ENCODE data around the gene PCLO.
"Not testable (repeated sequence)": the region's sequence is repeated elsewhere in the genome, so short reads cannot be mapped to it uniquely, and the experiment has no call there.

The PCLO gene

DNA sequence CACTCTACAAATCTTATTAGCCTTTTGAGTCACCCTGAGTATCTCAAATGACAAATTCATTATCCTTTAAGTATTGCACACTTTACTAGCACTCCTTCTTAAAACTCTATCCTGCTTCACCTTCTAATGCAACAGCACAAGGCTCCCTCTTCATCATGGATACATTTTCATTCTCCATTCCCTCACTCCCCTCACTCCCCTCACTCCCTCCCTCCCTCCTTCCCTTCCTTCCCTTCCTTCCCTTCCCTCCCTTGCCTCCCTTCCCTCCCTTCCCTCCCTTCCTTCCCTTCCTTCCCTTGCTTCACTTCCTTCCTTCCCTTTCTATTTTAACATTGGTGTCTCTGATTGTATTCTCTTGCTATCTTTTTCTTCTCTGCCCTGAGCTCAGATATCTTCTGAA, 130.5 kb downstream of the PCLO start:
- TF ChIP-seq, protein P1, sequence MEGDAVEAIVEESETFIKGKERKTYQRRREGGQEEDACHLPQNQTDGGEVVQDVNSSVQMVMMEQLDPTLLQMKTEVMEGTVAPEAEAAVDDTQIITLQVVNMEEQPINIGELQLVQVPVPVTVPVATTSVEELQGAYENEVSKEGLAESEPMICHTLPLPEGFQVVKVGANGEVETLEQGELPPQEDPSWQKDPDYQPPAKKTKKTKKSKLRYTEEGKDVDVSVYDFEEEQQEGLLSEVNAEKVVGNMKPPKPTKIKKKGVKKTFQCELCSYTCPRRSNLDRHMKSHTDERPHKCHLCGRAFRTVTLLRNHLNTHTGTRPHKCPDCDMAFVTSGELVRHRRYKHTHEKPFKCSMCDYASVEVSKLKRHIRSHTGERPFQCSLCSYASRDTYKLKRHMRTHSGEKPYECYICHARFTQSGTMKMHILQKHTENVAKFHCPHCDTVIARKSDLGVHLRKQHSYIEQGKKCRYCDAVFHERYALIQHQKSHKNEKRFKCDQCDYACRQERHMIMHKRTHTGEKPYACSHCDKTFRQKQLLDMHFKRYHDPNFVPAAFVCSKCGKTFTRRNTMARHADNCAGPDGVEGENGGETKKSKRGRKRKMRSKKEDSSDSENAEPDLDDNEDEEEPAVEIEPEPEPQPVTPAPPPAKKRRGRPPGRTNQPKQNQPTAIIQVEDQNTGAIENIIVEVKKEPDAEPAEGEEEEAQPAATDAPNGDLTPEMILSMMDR (IDR thresholded peaks at IDR 0.05; ENCODE audit: low read depth, low read length), result no peak
- Histone ChIP-seq H3K27me3 (no peaks in the 10 kb centered on the region), H3K4me1 (no peaks in the 10 kb centered on the region; the same call in 1 of the 2 replicates), H3K9me3 (no peaks in the 10 kb centered on the region), H3K36me3 (no peaks in the 10 kb centered on the region), H3K4me3 (ENCODE audit: low read depth, low read length) (no peak overlapping the region)
- no peak for DNase-seq

DNA sequence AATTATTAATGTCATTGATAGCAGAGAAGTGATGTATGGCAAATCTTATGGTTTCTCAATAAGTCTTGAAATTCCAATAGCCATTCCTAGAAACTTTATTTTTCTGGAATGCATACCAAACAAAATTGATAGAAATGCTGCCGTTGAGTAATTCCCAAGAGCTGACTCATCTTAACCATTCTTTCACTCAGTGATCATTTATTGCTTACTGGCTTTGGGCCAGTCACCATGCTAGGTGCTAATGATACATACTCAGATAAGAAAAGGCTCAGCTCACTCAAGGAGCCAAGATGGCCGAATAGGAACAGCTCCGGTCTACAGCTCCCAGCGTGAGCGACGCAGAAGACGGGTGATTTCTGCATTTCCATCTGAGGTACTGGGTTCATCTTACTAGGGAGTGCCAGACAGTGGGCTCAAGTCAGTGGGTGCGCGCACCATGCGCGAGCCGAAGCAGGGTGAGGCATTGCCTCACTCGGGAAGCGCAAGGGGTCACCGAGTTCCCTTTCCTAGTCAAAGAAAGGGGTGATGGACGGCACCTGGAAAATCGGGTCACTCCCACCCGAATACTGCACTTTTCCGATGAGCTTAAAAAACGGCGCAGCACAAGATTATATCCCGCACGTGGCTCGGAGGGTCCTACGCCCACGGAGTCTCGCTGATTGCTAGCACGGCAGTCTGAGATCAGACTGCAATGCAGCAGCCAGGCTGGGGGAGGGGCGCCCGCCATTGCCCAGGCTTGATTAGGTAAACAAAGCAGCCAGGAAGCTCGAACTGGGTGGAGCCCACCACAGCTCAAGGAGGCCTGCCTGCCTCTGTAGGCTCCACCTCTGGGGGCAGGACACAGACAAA, 138.6 kb downstream of the PCLO start:
- not testable (repeated sequence) for DNase-seq; H3K9me3 ChIP-seq; H3K36me3 ChIP-seq; H3K27me3 ChIP-seq; H3K4me1 ChIP-seq; H3K4me3 ChIP-seq (ENCODE audit: low read depth, low read length)

DNA sequence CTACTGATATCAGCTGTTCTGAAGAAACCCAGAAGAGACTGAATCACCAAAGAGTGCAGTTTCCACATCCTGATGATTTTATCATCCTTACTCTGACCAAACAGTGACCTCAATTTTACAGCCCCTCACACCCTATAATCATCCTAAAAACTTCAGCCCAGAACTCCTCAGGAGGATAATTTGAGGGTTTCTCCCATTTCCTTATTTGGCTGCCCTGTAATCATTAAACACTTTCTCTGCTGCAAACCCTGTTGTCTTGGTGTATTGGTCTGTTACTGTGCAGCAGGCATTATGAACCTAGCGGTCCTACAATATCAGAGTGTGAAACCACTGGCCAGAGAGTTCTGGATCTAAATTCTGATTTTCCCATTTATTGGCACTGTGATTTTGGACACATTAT, 141.7 kb downstream of the PCLO start:
- H3K36me3 ChIP-seq, result no peaks in the 10 kb centered on the region
- TF ChIP-seq, protein P1 (IDR thresholded peaks at IDR 0.05; ENCODE audit: low read depth, low read length), result no peak
- H3K4me1 ChIP-seq, result no peaks in the 10 kb centered on the region
- no peaks in the 10 kb centered on the region for H3K9me3 ChIP-seq
- H3K27me3 ChIP-seq, result no peaks in the 10 kb centered on the region
- no peak for DNase-seq
- H3K4me3 ChIP-seq (ENCODE audit: low read depth, low read length), result no peak overlapping the region

DNA sequence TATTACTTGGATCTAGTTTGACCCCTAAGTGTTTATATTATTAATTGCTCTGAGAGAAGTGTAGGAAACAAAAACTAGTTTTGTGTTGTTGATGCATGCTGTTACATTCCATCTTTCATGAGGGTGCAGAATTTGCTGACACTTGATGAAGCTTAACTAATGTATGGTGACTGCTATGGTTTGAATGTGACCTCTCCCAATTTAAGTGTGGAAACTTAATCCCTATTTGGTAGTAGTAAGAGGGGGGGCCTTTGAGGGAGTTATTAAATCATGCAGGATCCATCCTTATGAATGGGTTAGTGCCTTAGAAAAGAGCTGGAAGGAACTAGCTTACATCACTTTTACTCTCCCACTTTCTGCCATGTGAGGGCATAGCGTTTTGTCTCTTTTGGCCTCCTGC, 142.5 kb downstream of the PCLO start:
- H3K27me3 ChIP-seq, result no peaks in the 10 kb centered on the region
- DNase-seq, result no peak
- H3K4me1 ChIP-seq, result no peaks in the 10 kb centered on the region
- H3K9me3 ChIP-seq, result no peaks in the 10 kb centered on the region
- TF ChIP-seq, protein P1 (IDR thresholded peaks at IDR 0.05; ENCODE audit: low read depth, low read length), result no peak
- no peaks in the 10 kb centered on the region for H3K36me3 ChIP-seq
- H3K4me3 ChIP-seq (ENCODE audit: low read depth, low read length), result no peak overlapping the region

DNA sequence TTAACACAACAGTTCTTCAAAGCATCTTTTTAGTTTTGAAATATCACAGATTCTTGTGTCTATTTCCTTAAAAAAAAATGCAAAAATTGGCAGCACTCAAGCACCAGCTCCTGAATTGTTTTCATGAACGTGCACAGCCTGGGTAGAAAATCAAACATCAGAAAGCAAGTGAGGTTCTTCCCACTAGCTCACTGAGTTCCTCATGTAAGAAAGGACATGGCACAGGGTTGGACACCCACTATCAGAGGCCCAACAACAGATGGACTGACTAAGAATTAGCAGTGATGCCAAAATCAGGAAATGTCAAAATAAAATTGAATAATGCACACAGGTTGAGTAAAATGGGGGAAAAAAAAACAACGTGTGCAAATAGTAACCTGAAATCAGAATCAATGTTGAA, 146.8 kb downstream of the PCLO start:
- no peaks in the 10 kb centered on the region; the same call in 1 of the 2 replicates for H3K4me1 ChIP-seq
- H3K4me3 ChIP-seq (ENCODE audit: low read depth, low read length), result no peak overlapping the region
- H3K27me3 ChIP-seq, result no peaks in the 10 kb centered on the region
- H3K36me3 ChIP-seq, result no peaks in the 10 kb centered on the region
- TF ChIP-seq, protein P1 (IDR thresholded peaks at IDR 0.05; ENCODE audit: low read depth, low read length), result no peak
- no peak for DNase-seq
- H3K9me3 ChIP-seq, result no peaks in the 10 kb centered on the region

DNA sequence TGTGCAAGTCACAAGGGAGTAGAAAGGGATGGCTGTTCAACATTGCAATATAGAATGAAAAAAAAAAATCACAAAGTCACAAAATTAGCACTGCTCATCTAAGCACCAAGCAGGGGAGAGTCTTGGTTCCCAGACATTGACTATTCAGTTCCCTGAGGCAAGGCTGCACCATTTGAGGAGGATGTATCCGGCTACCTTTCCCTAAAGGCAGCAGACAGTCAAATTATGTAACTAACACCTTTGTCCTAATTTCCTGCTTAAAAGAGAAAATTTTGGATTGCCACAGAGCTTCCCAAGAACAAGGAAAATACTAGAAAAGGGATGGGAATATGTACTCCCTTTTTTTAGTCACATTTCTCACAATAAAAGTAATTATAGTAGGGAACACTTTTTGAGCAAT, 148.1 kb downstream of the PCLO start:
- H3K27me3 ChIP-seq, result no peaks in the 10 kb centered on the region
- H3K36me3 ChIP-seq, result no peaks in the 10 kb centered on the region
- DNase-seq, result no peak
- H3K4me1 ChIP-seq, result no peaks in the 10 kb centered on the region; the same call in 1 of the 2 replicates
- H3K9me3 ChIP-seq, result no peaks in the 10 kb centered on the region
- TF ChIP-seq, protein P1 (IDR thresholded peaks at IDR 0.05; ENCODE audit: low read depth, low read length), result no peak
- no peak overlapping the region for H3K4me3 ChIP-seq (ENCODE audit: low read depth, low read length)

Data from BE2C (cell line).